ENCODE data around the gene FANCC.
A peak's percentile ranks its signal among the peaks of the same experiment; 100 is the strongest.

DNA sequence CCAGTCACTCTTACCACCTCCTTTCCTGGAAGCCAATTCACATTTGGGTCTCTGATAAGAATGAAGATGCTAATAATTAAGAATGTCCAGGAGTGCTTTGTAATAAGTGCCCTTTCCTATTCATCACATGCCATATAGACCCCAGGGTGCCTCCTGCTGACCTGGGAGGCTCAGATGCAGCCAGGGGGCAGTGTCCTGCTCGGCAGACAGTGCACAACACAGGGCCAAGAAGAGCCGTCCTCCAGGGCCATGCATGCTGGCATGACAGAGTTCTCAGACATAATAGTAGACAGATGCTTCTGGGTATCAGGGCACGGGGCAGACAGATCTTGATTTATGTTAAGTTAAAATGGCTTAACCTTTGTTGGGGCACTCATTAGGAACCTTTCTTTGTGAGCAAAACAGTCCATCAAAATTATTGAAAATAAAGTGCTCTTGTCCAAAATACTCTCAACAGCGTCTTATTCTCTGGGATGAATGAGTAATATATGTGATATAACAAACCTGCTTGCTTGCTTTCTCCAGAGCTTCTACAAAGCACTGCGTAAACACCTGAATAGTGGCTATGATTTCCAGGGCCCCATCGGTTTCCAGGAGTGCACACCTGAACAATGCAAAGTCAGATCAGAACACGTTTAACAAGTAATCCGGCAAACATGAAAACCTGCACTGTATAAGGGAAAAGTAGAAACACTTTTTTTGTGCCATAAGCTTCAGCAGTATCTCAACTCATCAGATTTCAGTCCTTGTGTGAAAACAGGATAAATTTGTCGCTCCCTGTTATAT is 192.7 kb downstream of the FANCC start:
- TF ChIP-seq, protein P1, sequence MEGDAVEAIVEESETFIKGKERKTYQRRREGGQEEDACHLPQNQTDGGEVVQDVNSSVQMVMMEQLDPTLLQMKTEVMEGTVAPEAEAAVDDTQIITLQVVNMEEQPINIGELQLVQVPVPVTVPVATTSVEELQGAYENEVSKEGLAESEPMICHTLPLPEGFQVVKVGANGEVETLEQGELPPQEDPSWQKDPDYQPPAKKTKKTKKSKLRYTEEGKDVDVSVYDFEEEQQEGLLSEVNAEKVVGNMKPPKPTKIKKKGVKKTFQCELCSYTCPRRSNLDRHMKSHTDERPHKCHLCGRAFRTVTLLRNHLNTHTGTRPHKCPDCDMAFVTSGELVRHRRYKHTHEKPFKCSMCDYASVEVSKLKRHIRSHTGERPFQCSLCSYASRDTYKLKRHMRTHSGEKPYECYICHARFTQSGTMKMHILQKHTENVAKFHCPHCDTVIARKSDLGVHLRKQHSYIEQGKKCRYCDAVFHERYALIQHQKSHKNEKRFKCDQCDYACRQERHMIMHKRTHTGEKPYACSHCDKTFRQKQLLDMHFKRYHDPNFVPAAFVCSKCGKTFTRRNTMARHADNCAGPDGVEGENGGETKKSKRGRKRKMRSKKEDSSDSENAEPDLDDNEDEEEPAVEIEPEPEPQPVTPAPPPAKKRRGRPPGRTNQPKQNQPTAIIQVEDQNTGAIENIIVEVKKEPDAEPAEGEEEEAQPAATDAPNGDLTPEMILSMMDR (IDR thresholded peaks at IDR 0.05), result peak in 1 of 6 experiments; percentile 15
- no peak for TF ChIP-seq POLR2A (IDR thresholded peaks at IDR 0.05)
